AG04450 (cell line): ENCODE measurements around the gene HEYL. TPM values are rescaled to one million over a fixed set of nuclear protein-coding genes. Genes with fewer than 3 reads are reported as not detected.

Experiments
- CTCF ChIA-PET: fragments of 300-600, 350-600 bp; formaldehyde crosslinking; extraction: SDS; loops from one replicate; lab custom pipeline; 2022; ENCODE audit warnings: antibody characterized with exemption, inconsistent platforms; lab: Charles Lee
- POLR2A ChIA-PET: fragments of 350-600 bp; formaldehyde crosslinking; extraction: SDS; loops from one replicate; lab custom pipeline; 2021; ENCODE audit warnings: antibody characterized with exemption, inconsistent platforms; lab: Yijun Ruan, JAX
- DNase-seq: peaks from one replicate; pipeline ENCODE4 v3.0.0-alpha.2; 2011; ENCODE audit warnings: low read depth, low spot score
- H3K27ac ChIP-seq: one replicate; pipeline ENCODE4 v1.5.1; 2012; ENCODE audit warnings: low read depth, low read length, control low read depth
- H3K27me3 ChIP-seq: one replicate; pipeline ENCODE4 v1.6.0; 2012; ENCODE audit warnings: low read length; ENCODE audit not compliant: control insufficient read depth, insufficient read depth
- H3K4me3 ChIP-seq: 2 replicates; pipeline ENCODE4 v1.5.1; 2011; ENCODE audit warnings: mild to moderate bottlenecking, low read depth, low read length, control low read depth
- H3K9me3 ChIP-seq: 2 replicates; pipeline ENCODE4 v1.5.1; 2012; ENCODE audit warnings: low read length; ENCODE audit not compliant: control insufficient read depth, insufficient read depth
- polyA plus RNA-seq: library from polyadenylated mRNA; depleted of rRNA; stranded (reverse); fragments of >200 nt; gene quantifications from 2 replicates; pipeline ENCODE4 v1.2.3, GENCODE V29; 2011
- TF ChIP-seq, protein P1 (sequence below): IDR thresholded peaks from 2 replicates; pipeline ENCODE4 v1.5.1; 2011; ENCODE audit warnings: low read depth, low read length, control low read depth, inconsistent platforms

HEYL gene
- polyA plus RNA-seq, 1 experiment = 0.14 TPM

DNA sequence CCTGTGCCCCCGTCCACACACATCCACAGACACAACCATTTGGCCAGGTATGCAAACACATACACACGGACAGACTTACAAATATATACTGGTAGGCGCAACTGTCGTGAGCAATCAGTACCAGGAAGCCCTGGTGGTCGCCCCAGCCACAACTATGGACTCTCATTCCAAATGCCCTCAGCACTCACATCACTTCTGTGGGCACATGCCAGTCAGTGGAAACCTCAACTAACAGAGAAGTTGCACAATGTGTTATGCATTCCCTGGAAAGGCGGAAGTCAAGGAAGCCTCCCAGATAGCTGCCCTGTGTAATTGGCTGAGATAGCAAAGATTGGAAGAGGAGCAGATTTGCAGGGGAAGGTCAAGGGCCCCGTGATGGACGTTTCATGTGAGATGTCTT, 1.4 kb upstream of the HEYL start:
- POLR2A ChIA-PET = no interaction called here
- CTCF ChIA-PET = interaction anchor here (0.6 to 1.0 kb wide), 5 partner anchors 13 to 37 kb away, joined by 3 to 6 read pairs (median 3); no protein-coding TSS in a partner anchor
- Histone ChIP-seq H3K9me3 (no peaks in the 10 kb centered on the region; the same call in 1 of the 2 replicates), H3K27ac (no peak overlapping the region), H3K27me3 (peaks cover 8% of the 10 kb centered on the region), H3K4me3 (no peak overlapping the region)
- no peak for DNase-seq
- TF ChIP-seq, protein P1, sequence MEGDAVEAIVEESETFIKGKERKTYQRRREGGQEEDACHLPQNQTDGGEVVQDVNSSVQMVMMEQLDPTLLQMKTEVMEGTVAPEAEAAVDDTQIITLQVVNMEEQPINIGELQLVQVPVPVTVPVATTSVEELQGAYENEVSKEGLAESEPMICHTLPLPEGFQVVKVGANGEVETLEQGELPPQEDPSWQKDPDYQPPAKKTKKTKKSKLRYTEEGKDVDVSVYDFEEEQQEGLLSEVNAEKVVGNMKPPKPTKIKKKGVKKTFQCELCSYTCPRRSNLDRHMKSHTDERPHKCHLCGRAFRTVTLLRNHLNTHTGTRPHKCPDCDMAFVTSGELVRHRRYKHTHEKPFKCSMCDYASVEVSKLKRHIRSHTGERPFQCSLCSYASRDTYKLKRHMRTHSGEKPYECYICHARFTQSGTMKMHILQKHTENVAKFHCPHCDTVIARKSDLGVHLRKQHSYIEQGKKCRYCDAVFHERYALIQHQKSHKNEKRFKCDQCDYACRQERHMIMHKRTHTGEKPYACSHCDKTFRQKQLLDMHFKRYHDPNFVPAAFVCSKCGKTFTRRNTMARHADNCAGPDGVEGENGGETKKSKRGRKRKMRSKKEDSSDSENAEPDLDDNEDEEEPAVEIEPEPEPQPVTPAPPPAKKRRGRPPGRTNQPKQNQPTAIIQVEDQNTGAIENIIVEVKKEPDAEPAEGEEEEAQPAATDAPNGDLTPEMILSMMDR = no peak

GRCh38 chr1:39638965-39639304, 508 bp downstream of the HEYL start:
- no peak for DNase-seq
- Histone ChIP-seq H3K27me3 (peaks cover 6% of the 10 kb centered on the region), H3K27ac (no peak overlapping the region), H3K9me3 (no peaks in the 10 kb centered on the region; the same call in 1 of the 2 replicates), H3K4me3 (no peak overlapping the region)
- CTCF ChIA-PET = interaction anchor here (1.2 kb wide), 1 partner anchor 33 kb away, joined by 3 read pairs; no protein-coding TSS in a partner anchor
- TF ChIP-seq, protein P1 = no peak
- POLR2A ChIA-PET = no interaction called here

DNA sequence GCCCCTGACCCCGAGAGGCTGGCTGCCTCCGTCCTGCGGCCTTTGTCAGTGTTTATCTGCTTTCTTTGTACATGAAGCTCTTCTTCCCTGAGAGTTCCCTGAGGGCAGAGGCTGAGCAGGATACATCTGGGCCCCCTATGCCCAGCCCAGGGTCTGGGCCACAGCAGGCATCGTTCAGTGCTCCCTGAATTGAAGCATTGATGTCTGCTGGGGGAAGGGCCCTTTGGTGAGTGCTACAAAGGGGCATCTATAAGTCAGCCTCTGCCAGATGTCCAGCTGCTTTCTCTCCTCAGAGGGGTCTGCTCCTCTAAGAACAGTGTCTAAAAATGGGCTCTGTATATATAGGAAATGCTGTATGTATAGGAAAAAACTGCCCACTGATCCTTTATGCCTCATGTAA, 2.1 kb downstream of the HEYL start:
- ChIA-PET POLR2A (no interaction called here), CTCF (interaction anchor here (1.0 to 1.2 kb wide), 2 partner anchors 9 to 21 kb away, joined by 3 to 6 read pairs; no protein-coding TSS in a partner anchor)
- Histone ChIP-seq H3K4me3 (no peak overlapping the region), H3K9me3 (no peaks in the 10 kb centered on the region; the same call in 1 of the 2 replicates), H3K27ac (no peak overlapping the region), H3K27me3 (peaks cover 6% of the 10 kb centered on the region)
- DNase-seq = no peak
- TF ChIP-seq, protein P1 = no peak

DNA sequence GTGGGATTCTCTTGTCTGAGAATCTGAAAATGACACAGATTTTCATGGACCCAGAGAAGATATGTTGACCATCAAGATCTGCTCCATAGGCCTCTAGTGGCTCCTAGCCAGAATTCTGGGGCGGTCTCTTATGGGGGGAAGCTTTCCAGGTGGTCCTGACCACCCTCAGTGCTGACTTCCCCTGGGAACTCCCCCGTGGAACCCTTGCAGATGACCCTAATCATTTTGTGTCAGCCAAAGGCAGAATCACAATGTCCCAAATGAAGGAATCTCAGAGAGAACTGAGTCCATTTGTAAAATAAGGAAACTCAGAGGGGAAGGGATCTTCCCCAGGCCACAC, 3.6 kb downstream of the HEYL start:
- ChIA-PET POLR2A (no interaction called here), CTCF (interaction anchor here (0.9 to 2.1 kb wide), 3 partner anchors 23 to 30 kb away, joined by 3 to 10 read pairs (median 7); no protein-coding TSS in a partner anchor)
- TF ChIP-seq, protein P1 = no peak
- H3K4me3 ChIP-seq = no peak overlapping the region
- H3K27ac ChIP-seq = no peak overlapping the region
- DNase-seq = no peak
- H3K27me3 ChIP-seq = peaks cover 6% of the 10 kb centered on the region
- H3K9me3 ChIP-seq = no peaks in the 10 kb centered on the region; the same call in 1 of the 2 replicates

- Histone ChIP-seq H3K27me3 (peaks cover 6% of the 10 kb centered on the region), H3K27ac (no peak overlapping the region), H3K4me3 (no peak overlapping the region), H3K9me3 (no peaks in the 10 kb centered on the region; the same call in 1 of the 2 replicates)
- POLR2A ChIA-PET = no interaction called here
- no peak for DNase-seq
- CTCF ChIA-PET = interaction anchor here (0.9 to 2.1 kb wide), 4 partner anchors 18 to 29 kb away, joined by 3 to 10 read pairs (median 6); no protein-coding TSS in a partner anchor
- TF ChIP-seq, protein P1 = no peak
Measured at GRCh38 chr1:39635205-39635870, 4.1 kb downstream of the HEYL start.
